ENCODE measurements around the gene MAP1LC3B2. TPM values are rescaled to one million over a fixed set of nuclear protein-coding genes. Genes with fewer than 3 reads are reported as not detected.

MAP1LC3B2 gene
- total and polyA plus RNA-seq, 2 donors from 2014 or later, result 2.1 to 4.5 TPM

DNA sequence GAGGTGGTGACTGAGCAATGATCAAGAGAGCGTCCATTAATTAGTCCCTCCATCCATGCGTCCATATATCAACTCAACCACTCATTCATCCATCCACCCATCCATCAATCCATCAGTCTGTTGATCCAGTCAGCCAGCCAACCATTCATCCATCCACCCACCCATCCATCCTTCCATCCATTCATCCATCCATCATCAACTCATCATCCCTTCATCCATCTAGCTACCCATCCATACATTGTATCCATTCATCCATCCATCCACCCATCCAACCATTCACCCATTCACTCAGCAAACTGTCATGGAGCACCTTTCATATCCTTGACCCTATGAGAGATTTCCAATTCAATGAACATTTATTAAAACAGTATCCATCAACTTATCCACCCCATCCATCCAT, 28.1 kb downstream of the MAP1LC3B2 start:
- DNase-seq, result no peak
- FAIRE-seq, result no peak

DNA sequence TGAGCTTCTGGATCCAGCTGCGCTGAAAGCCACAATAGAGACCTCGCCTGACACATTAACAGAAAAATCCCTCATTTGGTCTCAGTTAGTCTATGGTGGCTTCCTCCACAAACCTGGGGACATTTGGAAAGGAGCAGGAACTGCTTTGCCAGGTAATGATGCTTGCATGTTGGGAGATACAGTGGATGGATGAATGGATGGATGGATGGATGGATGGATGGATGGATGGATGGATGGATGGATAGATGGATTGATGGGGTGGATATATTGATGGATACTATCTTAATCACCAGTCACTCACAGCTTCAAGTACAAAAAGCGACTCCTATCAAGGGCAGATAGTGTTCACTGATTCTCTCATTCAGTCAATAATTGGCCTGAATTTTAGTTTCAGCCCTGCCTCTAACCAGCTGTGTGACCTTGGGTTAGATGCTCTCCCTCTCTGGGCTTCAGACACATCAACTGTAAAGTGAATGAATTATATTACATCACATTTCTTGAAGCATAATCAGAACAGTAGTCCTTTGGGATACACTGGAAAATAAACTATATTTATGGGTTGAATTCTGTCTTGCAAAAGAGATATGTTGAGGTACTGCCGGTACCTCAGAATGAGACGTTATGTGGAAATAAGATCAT, 29.3 kb downstream of the MAP1LC3B2 start:
- TF ChIP-seq, protein P1, sequence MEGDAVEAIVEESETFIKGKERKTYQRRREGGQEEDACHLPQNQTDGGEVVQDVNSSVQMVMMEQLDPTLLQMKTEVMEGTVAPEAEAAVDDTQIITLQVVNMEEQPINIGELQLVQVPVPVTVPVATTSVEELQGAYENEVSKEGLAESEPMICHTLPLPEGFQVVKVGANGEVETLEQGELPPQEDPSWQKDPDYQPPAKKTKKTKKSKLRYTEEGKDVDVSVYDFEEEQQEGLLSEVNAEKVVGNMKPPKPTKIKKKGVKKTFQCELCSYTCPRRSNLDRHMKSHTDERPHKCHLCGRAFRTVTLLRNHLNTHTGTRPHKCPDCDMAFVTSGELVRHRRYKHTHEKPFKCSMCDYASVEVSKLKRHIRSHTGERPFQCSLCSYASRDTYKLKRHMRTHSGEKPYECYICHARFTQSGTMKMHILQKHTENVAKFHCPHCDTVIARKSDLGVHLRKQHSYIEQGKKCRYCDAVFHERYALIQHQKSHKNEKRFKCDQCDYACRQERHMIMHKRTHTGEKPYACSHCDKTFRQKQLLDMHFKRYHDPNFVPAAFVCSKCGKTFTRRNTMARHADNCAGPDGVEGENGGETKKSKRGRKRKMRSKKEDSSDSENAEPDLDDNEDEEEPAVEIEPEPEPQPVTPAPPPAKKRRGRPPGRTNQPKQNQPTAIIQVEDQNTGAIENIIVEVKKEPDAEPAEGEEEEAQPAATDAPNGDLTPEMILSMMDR (IDR thresholded peaks at IDR 0.05; ENCODE audit: borderline replicate concordance, extremely low read depth, insufficient read depth), result no peak
- intact Hi-C loops (cut with DNase I), result no loop called here
- H3K27ac ChIP-seq (ENCODE audit: low read depth in 2 of 2, low read length in 2 of 2), result no peak overlapping the region
- H3K9me3 ChIP-seq (ENCODE audit: control insufficient read depth in 2 of 3, insufficient read depth in 1 of 3, low read length in 3 of 3), result peaks cover 0 to 10% (median 0%) of the 10 kb centered on the region in 3 donors
- DNase-seq (no peak), FAIRE-seq (no peak)
- peaks cover 0 to 9% (median 5%) of the 10 kb centered on the region in 3 donors for H3K4me1 ChIP-seq (ENCODE audit: control insufficient read depth in 2 of 3, insufficient read depth in 2 of 3, low read depth in 1 of 3, low read length in 3 of 3)
- H3K9ac ChIP-seq (ENCODE audit: low read length in 3 of 3), result no peak overlapping the region
- no peaks in the 10 kb centered on the region for H3K36me3 ChIP-seq (ENCODE audit: control insufficient read depth in 2 of 3, insufficient read depth in 3 of 3, low read length in 3 of 3)
- no peak overlapping the region for H3K4me3 ChIP-seq (ENCODE audit: low read length in 3 of 3)
- no peaks in the 10 kb centered on the region for H3K27me3 ChIP-seq (ENCODE audit: control insufficient read depth, insufficient read depth, low read length)

More for the DNA sequence above, 28.1 kb downstream of the MAP1LC3B2 start:
- no peak overlapping the region for H3K9ac ChIP-seq (ENCODE audit: low read length in 3 of 3)
- H3K9me3 ChIP-seq (ENCODE audit: control insufficient read depth in 2 of 3, insufficient read depth in 1 of 3, low read length in 3 of 3), result peaks cover 0 to 10% (median 0%) of the 10 kb centered on the region in 3 donors
- H3K27ac ChIP-seq (ENCODE audit: low read depth in 2 of 2, low read length in 2 of 2), result no peak overlapping the region
- no peaks in the 10 kb centered on the region for H3K36me3 ChIP-seq (ENCODE audit: control insufficient read depth in 2 of 3, insufficient read depth in 3 of 3, low read length in 3 of 3)
- H3K27me3 ChIP-seq (ENCODE audit: control insufficient read depth, insufficient read depth, low read length), result no peaks in the 10 kb centered on the region
- intact Hi-C loops (cut with DNase I), result no loop called here
- H3K4me1 ChIP-seq (ENCODE audit: control insufficient read depth in 2 of 3, insufficient read depth in 2 of 3, low read depth in 1 of 3, low read length in 3 of 3), result peaks cover 0 to 6% (median 5%) of the 10 kb centered on the region in 3 donors
- H3K4me3 ChIP-seq (ENCODE audit: low read length in 3 of 3), result no peak overlapping the region
- TF ChIP-seq, protein P1 (IDR thresholded peaks at IDR 0.05; ENCODE audit: borderline replicate concordance, extremely low read depth, insufficient read depth), result no peak

DNA sequence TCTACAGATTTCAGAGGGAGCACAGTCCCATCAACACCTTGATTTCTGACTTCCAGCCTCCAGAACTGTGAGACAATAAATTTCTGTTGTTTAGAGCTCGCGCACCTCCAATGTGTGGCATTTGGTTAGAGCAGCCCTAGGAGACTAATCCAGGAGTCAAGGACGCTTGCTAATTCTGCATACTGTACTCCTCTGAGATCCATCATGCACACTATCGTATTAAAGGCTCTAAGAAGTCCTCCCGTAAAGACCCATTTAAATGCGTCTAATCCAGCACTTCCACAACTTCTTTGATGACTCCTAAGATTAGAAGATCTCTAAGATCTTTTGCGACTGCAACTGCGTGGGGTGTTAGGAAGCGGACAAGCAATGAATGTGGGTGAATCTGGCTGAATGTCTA, 30.4 kb downstream of the MAP1LC3B2 start:
- H3K9me3 ChIP-seq (ENCODE audit: control insufficient read depth in 2 of 3, insufficient read depth in 1 of 3, low read length in 3 of 3), result peaks cover 0 to 9% (median 0%) of the 10 kb centered on the region in 3 donors
- H3K9ac ChIP-seq (ENCODE audit: low read length in 3 of 3), result no peak overlapping the region
- TF ChIP-seq, protein P1 (IDR thresholded peaks at IDR 0.05; ENCODE audit: borderline replicate concordance, extremely low read depth, insufficient read depth), result no peak
- H3K4me1 ChIP-seq (ENCODE audit: control insufficient read depth in 2 of 3, insufficient read depth in 2 of 3, low read depth in 1 of 3, low read length in 3 of 3), result peaks cover 0 to 9% (median 5%) of the 10 kb centered on the region in 3 donors
- no peak overlapping the region for H3K4me3 ChIP-seq (ENCODE audit: low read length in 3 of 3)
- FAIRE-seq, result no peak
- no peak for DNase-seq
- intact Hi-C loops (cut with DNase I), result no loop called here
- no peaks in the 10 kb centered on the region for H3K27me3 ChIP-seq (ENCODE audit: control insufficient read depth, insufficient read depth, low read length)
- H3K36me3 ChIP-seq (ENCODE audit: control insufficient read depth in 2 of 3, insufficient read depth in 3 of 3, low read length in 3 of 3), result no peaks in the 10 kb centered on the region
- no peak overlapping the region for H3K27ac ChIP-seq (ENCODE audit: low read depth in 2 of 2, low read length in 2 of 2)

Data from kidney (tissue), 14 donors.